GM06990 (cell line): ENCODE results near the gene SLC38A4.

Source experiments
- DNase-seq: peaks from one replicate; pipeline ENCODE4 v3.0.0-alpha.2; 2011; ENCODE audit not compliant: insufficient read length; ENCODE audit errors: extremely low read depth
- H3K27me3 ChIP-seq: replicated peaks from 2 replicates; pipeline ENCODE4 v1.6.0; 2011; ENCODE audit warnings: low read length; ENCODE audit not compliant: control insufficient read depth, insufficient read depth
- H3K36me3 ChIP-seq: 2 replicates; pipeline ENCODE4 v1.5.1; 2011; ENCODE audit warnings: low read length; ENCODE audit not compliant: control insufficient read depth, insufficient read depth
- H3K4me3 ChIP-seq: replicated peaks from 2 replicates; pipeline ENCODE4 v1.5.1; 2011; ENCODE audit warnings: low read depth, mild to moderate bottlenecking, control low read depth, low read length
- CTCF ChIP-seq: IDR thresholded peaks from 2 replicates; pipeline ENCODE4 v1.5.1; 2011; ENCODE audit warnings: low read length, control low read depth, mild to moderate bottlenecking, inconsistent platforms; ENCODE audit not compliant: insufficient read depth, poor library complexity, severe bottlenecking

The SLC38A4 gene

GRCh38 chr12:46717868-46718267 lies 107.9 kb downstream of the SLC38A4 start:
- no peak for DNase-seq
- Histone ChIP-seq H3K27me3 (no peaks in the 10 kb centered on the region), H3K4me3 (no peak overlapping the region), H3K36me3 (no peaks in the 10 kb centered on the region)
- no peak for TF ChIP-seq CTCF

- no peak overlapping the region for H3K4me3 ChIP-seq
- no peaks in the 10 kb centered on the region for H3K27me3 ChIP-seq
- H3K36me3 ChIP-seq: no peaks in the 10 kb centered on the region
- TF ChIP-seq CTCF: no peak
- no peak for DNase-seq
Observed at GRCh38 chr12:46717159-46717558, 108.6 kb downstream of the SLC38A4 start.
